Measurements from ENCODE around the gene ZNF134. TPM values are rescaled to one million over a fixed set of nuclear protein-coding genes. Genes with fewer than 3 reads are reported as not detected.

Gene ZNF134
- total RNA-seq, 2 donors from 2014 or later, result 30.8 to 37.5 TPM

DNA sequence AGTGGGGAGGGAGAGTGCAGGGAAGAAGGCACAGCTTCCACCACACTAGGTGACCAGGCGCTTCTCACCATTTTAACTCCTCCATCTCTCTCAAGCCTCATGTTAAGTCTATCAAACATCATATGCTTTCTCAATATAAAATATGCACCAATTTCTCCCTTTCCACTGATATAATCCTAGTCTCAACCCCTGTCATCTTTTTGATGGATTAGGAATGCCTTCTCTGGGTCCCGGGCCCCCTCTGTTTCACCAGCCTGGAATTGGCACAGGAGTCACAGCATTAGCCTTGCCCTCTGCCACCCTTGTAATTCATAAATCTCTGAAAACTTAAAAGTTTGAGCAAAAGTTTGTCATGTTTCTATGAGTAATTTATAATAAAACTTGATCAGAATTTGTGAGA lies 54.6 kb downstream of the ZNF134 start, which contains the start of gene ZSCAN4:
Gene ZSCAN4 (plus strand): TSS at position 301 of the 400 bp plus-strand sequence. CDS start 7,211 bp downstream, outside the sequence.
- WGBS, 2 experiments (ENCODE audit: insufficient coverage in 1 of 2, insufficient read length in 1 of 2), result 88% methylated on average over 2 of the region's 2 CpGs; no CpG with 5 or more reads in 1 of the 2 experiments
- Histone ChIP-seq H3K27ac (ENCODE audit: low read depth, low read length) (no peak within 1 kb of the TSS), H3K9ac (ENCODE audit: extremely low read depth, low read length, poor library complexity, severe bottlenecking) (no peak within 1 kb of the TSS), H3K27me3 (ENCODE audit: control insufficient read depth, insufficient read depth, low read length, poor library complexity, severe bottlenecking) (peaks cover 23% of the 10 kb centered on the region), H3K4me1 (ENCODE audit: control insufficient read depth, insufficient read depth, low read length) (no peaks in the 10 kb centered on the region), H3K36me3 (ENCODE audit: control insufficient read depth, insufficient read depth, low read length) (no peaks in the 10 kb centered on the region), H3K9me3 (ENCODE audit: control insufficient read depth, low read length) (no peaks in the 10 kb centered on the region), H3K4me3 (ENCODE audit: low read length) (no peak within 1 kb of the TSS)
- DNase-seq, result no peak
- H3K9me3 Mint-ChIP-seq, result no peaks in the 10 kb centered on the region
- no peaks in the 10 kb centered on the region for H3K4me1 Mint-ChIP-seq
- H3K36me3 Mint-ChIP-seq (ENCODE audit: low read depth), result no peaks in the 10 kb centered on the region
- H3K27me3 Mint-ChIP-seq (ENCODE audit: insufficient read depth), result peaks cover 25% of the 10 kb centered on the region
- no peak within 1 kb of the TSS for H3K27ac Mint-ChIP-seq
- H3K4me3 Mint-ChIP-seq, result no peak within 1 kb of the TSS
- TF ChIP-seq, protein P1, sequence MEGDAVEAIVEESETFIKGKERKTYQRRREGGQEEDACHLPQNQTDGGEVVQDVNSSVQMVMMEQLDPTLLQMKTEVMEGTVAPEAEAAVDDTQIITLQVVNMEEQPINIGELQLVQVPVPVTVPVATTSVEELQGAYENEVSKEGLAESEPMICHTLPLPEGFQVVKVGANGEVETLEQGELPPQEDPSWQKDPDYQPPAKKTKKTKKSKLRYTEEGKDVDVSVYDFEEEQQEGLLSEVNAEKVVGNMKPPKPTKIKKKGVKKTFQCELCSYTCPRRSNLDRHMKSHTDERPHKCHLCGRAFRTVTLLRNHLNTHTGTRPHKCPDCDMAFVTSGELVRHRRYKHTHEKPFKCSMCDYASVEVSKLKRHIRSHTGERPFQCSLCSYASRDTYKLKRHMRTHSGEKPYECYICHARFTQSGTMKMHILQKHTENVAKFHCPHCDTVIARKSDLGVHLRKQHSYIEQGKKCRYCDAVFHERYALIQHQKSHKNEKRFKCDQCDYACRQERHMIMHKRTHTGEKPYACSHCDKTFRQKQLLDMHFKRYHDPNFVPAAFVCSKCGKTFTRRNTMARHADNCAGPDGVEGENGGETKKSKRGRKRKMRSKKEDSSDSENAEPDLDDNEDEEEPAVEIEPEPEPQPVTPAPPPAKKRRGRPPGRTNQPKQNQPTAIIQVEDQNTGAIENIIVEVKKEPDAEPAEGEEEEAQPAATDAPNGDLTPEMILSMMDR (conservative IDR thresholded peaks at IDR 0.05), result no peak

DNA sequence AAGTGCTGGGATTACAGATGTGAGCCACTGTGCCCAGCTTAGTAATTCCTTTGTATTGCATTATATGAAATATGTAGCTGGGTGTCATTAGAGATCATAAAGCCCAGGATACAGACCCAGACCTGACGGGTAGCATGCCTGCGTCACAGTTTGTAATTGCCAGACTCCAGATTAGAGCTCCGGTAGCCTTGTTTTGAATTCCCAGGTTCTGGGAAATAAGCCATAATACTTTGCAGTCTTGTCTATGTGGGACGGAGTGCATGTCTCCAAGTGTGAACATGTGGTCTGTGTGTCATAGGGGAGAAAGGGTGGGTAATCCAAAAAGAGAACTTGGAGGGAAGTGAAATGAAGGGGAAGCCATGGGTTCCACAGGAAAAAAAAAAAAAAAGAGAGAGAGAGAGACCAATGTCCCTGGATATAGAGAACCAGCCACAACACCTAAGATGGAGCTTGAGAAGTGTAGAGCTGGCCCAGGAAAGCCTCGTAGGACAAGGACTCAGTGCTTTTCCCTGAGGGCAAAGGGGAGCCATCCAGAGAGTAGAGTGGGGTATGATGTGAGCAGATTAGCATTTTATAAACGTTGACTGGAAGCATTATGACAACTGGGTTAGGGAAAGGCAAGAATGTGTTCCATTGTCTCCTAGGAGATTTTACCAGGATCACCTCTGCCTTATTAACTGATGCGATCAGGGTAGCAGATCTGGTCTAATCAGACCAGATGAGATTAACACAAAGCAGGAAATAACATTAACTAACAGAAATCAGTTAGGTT lies 57.3 kb downstream of the ZNF134 start:
- no peaks in the 10 kb centered on the region for H3K9me3 ChIP-seq (ENCODE audit: control insufficient read depth, low read length)
- no peaks in the 10 kb centered on the region for H3K4me1 ChIP-seq (ENCODE audit: control insufficient read depth, insufficient read depth, low read length)
- Mint-ChIP-seq H3K27ac (no peak overlapping the region), H3K27me3 (ENCODE audit: insufficient read depth) (peaks cover 35% of the 10 kb centered on the region), H3K9me3 (no peaks in the 10 kb centered on the region), H3K4me3 (no peak overlapping the region), H3K4me1 (no peaks in the 10 kb centered on the region), H3K36me3 (ENCODE audit: low read depth) (no peaks in the 10 kb centered on the region)
- WGBS, 2 experiments (ENCODE audit: insufficient coverage in 1 of 2, insufficient read length in 1 of 2), result 76 to 78% methylated on average over 7 of the region's 7 CpGs
- H3K4me3 ChIP-seq (ENCODE audit: low read length), result no peak overlapping the region
- H3K27me3 ChIP-seq (ENCODE audit: control insufficient read depth, insufficient read depth, low read length, poor library complexity, severe bottlenecking), result peaks cover 35% of the 10 kb centered on the region
- H3K27ac ChIP-seq (ENCODE audit: low read depth, low read length), result no peak overlapping the region
- TF ChIP-seq, protein P1 (conservative IDR thresholded peaks at IDR 0.05), result no peak
- no peak overlapping the region for H3K9ac ChIP-seq (ENCODE audit: extremely low read depth, low read length, poor library complexity, severe bottlenecking)
- no peaks in the 10 kb centered on the region for H3K36me3 ChIP-seq (ENCODE audit: control insufficient read depth, insufficient read depth, low read length)
- no peak for DNase-seq

- H3K27me3 Mint-ChIP-seq (ENCODE audit: insufficient read depth), result peaks cover 46% of the 10 kb centered on the region
- no peaks in the 10 kb centered on the region for H3K9me3 Mint-ChIP-seq
- Histone ChIP-seq H3K36me3 (ENCODE audit: control insufficient read depth, insufficient read depth, low read length) (no peaks in the 10 kb centered on the region), H3K27me3 (ENCODE audit: control insufficient read depth, insufficient read depth, low read length, poor library complexity, severe bottlenecking) (peaks cover 46% of the 10 kb centered on the region), H3K27ac (ENCODE audit: low read depth, low read length) (no peak overlapping the region), H3K4me3 (ENCODE audit: low read length) (no peak overlapping the region), H3K4me1 (ENCODE audit: control insufficient read depth, insufficient read depth, low read length) (no peaks in the 10 kb centered on the region), H3K9me3 (ENCODE audit: control insufficient read depth, low read length) (no peaks in the 10 kb centered on the region), H3K9ac (ENCODE audit: extremely low read depth, low read length, poor library complexity, severe bottlenecking) (no peak overlapping the region)
- H3K36me3 Mint-ChIP-seq (ENCODE audit: low read depth), result no peaks in the 10 kb centered on the region
- 71 to 88% methylated on average over 2 to 4 of the region's 4 CpGs for WGBS, 2 experiments (ENCODE audit: insufficient coverage in 1 of 2, insufficient read length in 1 of 2)
- TF ChIP-seq, protein P1 (conservative IDR thresholded peaks at IDR 0.05), result no peak
- DNase-seq, result no peak
- H3K4me1 Mint-ChIP-seq, result no peaks in the 10 kb centered on the region
- no peak overlapping the region for H3K27ac Mint-ChIP-seq
- no peak overlapping the region for H3K4me3 Mint-ChIP-seq
These were observed 58.4 kb downstream of the ZNF134 start for GRCh38 chr19:57672466-57672865.

Other genes with a start within 250 kb of the ZNF134 start
- 10 to 100 TPM; 15.2 to 15.5 TPM for gene ZNF548, start 224.4 kb upstream of the ZNF134 start, total RNA-seq
- 1 to 10 TPM; 7.6 to 9.2 TPM for gene ZNF17, start 203.1 kb upstream of the ZNF134 start, total RNA-seq
- 10 to 100 TPM; 25.0 to 28.5 TPM for gene ZNF749, start 178.9 kb upstream of the ZNF134 start, total RNA-seq
- gene VN1R1, start 157.1 kb upstream of the ZNF134 start, total RNA-seq, result 1 to 10 TPM in 1 of 2 donors, under 1 TPM in 1; 0.68 to 1.2 TPM
- gene ZNF772, start 136.7 kb upstream of the ZNF134 start, total RNA-seq, result 10 to 100 TPM in 1 of 2 donors, 1 to 10 TPM in 1; 9.1 to 11.8 TPM
- 10 to 100 TPM; 16.8 to 17.0 TPM for gene ZNF419, start 126.5 kb upstream of the ZNF134 start, total RNA-seq
- gene ZNF773, start 114.3 kb upstream of the ZNF134 start, total RNA-seq, result 10 to 100 TPM in 1 of 2 donors, 1 to 10 TPM in 1; 7.9 to 12.4 TPM
- gene ZNF549, start 86.9 kb upstream of the ZNF134 start, total RNA-seq, result 10 to 100 TPM in 1 of 2 donors, 1 to 10 TPM in 1; 9.5 to 14.0 TPM
- gene ZNF550, start 54.4 kb upstream of the ZNF134 start, total RNA-seq, result 10 to 100 TPM; 12.3 to 16.2 TPM
- gene ZNF416, start 35.3 kb upstream of the ZNF134 start, total RNA-seq, result 1 to 10 TPM; 8.0 to 9.1 TPM
- gene ZIK1, start 30.1 kb upstream of the ZNF134 start, total RNA-seq, result 10 to 100 TPM; 15.8 to 25.7 TPM
- gene ZNF530, start 14.4 kb upstream of the ZNF134 start, total RNA-seq, result 10 to 100 TPM in 1 of 2 donors, 1 to 10 TPM in 1; 5.6 to 10.1 TPM
- gene ZNF211, start 18.9 kb downstream of the ZNF134 start, total RNA-seq, result 10 to 100 TPM; 17.4 to 20.7 TPM
- not detected for gene ZSCAN4, start 54.7 kb downstream of the ZNF134 start, total RNA-seq
- gene ZNF551, start 67.7 kb downstream of the ZNF134 start, total RNA-seq, result 10 to 100 TPM; 15.2 to 19.0 TPM
- 10 to 100 TPM; 15.9 to 21.2 TPM for gene ZNF154, start 95.0 kb downstream of the ZNF134 start, total RNA-seq
- gene ZNF671, start 113.4 kb downstream of the ZNF134 start, total RNA-seq, result 1 to 10 TPM; 6.0 to 9.6 TPM
- 10 to 100 TPM; 16.2 to 21.4 TPM for gene ZNF776, start 132.6 kb downstream of the ZNF134 start, total RNA-seq
- gene ZNF586, start 155.4 kb downstream of the ZNF134 start, total RNA-seq, result 10 to 100 TPM; 15.1 to 17.0 TPM
- gene ZNF552, start 200.7 kb downstream of the ZNF134 start, total RNA-seq, result 10 to 100 TPM; 17.4 to 18.8 TPM
- gene ZNF587B, start 216.1 kb downstream of the ZNF134 start, total RNA-seq, result 10 to 100 TPM; 37.0 to 39.9 TPM
- 10 to 100 TPM; 64.1 to 98.1 TPM for gene ZNF587, start 235.6 kb downstream of the ZNF134 start, total RNA-seq